ENCODE measurements around the gene CPNE4.

CPNE4 gene

DNA sequence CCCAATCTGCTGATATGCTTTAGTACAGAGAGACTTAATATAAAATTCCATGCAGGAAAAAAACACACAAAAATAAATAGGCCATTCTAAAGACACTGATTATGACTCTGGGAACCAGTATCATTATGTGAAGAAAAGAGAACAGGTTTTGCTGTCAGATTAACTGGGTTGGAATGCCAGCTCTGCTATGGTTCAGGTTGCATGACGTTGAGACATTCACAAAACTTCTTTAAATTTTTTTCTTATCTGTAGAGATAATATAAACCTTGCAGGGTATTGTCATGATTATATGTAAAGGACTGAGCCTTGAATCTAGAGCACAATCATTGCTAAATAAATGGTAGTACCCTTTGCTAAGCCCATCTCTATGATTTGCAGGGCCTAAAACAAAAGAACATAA lies 86.0 kb downstream of the CPNE4 start:
- no peaks in the 10 kb centered on the region for H3K9me3 ChIP-seq (ENCODE audit: control insufficient read depth, insufficient read depth, low read length)
- no peaks in the 10 kb centered on the region for H3K4me1 ChIP-seq (ENCODE audit: control insufficient read depth, insufficient read depth, low read length)
- no peaks in the 10 kb centered on the region for H3K36me3 ChIP-seq (ENCODE audit: control insufficient read depth, insufficient read depth, low read length)
- H3K27me3 ChIP-seq (ENCODE audit: control insufficient read depth, insufficient read depth, low read length), result no peaks in the 10 kb centered on the region
- no peak overlapping the region for H3K4me3 ChIP-seq (ENCODE audit: low read depth, low read length)
- no peak overlapping the region for H3K9ac ChIP-seq (ENCODE audit: low read depth, low read length)

- Histone ChIP-seq H3K27me3 (ENCODE audit: control insufficient read depth, insufficient read depth, low read length) (no peaks in the 10 kb centered on the region), H3K4me3 (ENCODE audit: low read depth, low read length) (no peak overlapping the region), H3K36me3 (ENCODE audit: control insufficient read depth, insufficient read depth, low read length) (no peaks in the 10 kb centered on the region), H3K4me1 (ENCODE audit: control insufficient read depth, insufficient read depth, low read length) (no peaks in the 10 kb centered on the region), H3K9ac (ENCODE audit: low read depth, low read length) (no peak overlapping the region), H3K9me3 (ENCODE audit: control insufficient read depth, insufficient read depth, low read length) (no peaks in the 10 kb centered on the region)
Measured at GRCh38 chr3:131944676-131945075, 90.1 kb downstream of the CPNE4 start.

- Histone ChIP-seq H3K9ac (ENCODE audit: low read depth, low read length) (no peak overlapping the region), H3K4me1 (ENCODE audit: control insufficient read depth, insufficient read depth, low read length) (peaks cover 4% of the 10 kb centered on the region), H3K27me3 (ENCODE audit: control insufficient read depth, insufficient read depth, low read length) (no peaks in the 10 kb centered on the region), H3K9me3 (ENCODE audit: control insufficient read depth, insufficient read depth, low read length) (no peaks in the 10 kb centered on the region), H3K4me3 (ENCODE audit: low read depth, low read length) (no peak overlapping the region), H3K36me3 (ENCODE audit: control insufficient read depth, insufficient read depth, low read length) (no peaks in the 10 kb centered on the region)
Measured at GRCh38 chr3:131933665-131934064, 101.1 kb downstream of the CPNE4 start.

DNA sequence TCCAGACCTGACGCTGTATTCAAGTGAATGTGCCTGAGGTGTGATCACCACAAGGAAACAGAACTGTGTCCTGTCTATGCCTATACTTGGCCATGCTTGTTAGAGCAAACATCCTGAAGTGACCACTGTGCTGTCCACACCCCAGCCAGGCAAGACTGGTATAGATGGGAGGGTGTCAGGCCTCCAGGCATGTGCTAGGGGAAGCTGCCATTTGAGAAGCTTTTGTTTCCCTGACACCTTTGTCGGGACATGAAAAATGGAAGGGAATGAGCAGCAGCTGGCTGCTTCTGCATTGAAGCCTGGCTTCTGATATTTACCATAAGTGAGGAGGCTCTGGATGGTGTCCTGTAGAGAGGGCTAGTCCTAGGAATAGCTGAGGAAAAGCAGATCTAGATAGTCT lies 106.2 kb downstream of the CPNE4 start:
- no peaks in the 10 kb centered on the region for H3K36me3 ChIP-seq (ENCODE audit: control insufficient read depth, insufficient read depth, low read length)
- no peak overlapping the region for H3K4me3 ChIP-seq (ENCODE audit: low read depth, low read length)
- H3K9me3 ChIP-seq (ENCODE audit: control insufficient read depth, insufficient read depth, low read length), result no peaks in the 10 kb centered on the region
- no peak overlapping the region for H3K9ac ChIP-seq (ENCODE audit: low read depth, low read length)
- peaks cover 10% of the 10 kb centered on the region for H3K4me1 ChIP-seq (ENCODE audit: control insufficient read depth, insufficient read depth, low read length)
- no peaks in the 10 kb centered on the region for H3K27me3 ChIP-seq (ENCODE audit: control insufficient read depth, insufficient read depth, low read length)

- no peaks in the 10 kb centered on the region for H3K9me3 ChIP-seq (ENCODE audit: control insufficient read depth, insufficient read depth, low read length)
- no peak overlapping the region for H3K4me3 ChIP-seq (ENCODE audit: low read depth, low read length)
- H3K9ac ChIP-seq (ENCODE audit: low read depth, low read length), result no peak overlapping the region
- no peaks in the 10 kb centered on the region for H3K36me3 ChIP-seq (ENCODE audit: control insufficient read depth, insufficient read depth, low read length)
- no peaks in the 10 kb centered on the region for H3K27me3 ChIP-seq (ENCODE audit: control insufficient read depth, insufficient read depth, low read length)
- peaks cover 10% of the 10 kb centered on the region for H3K4me1 ChIP-seq (ENCODE audit: control insufficient read depth, insufficient read depth, low read length)
Measured at GRCh38 chr3:131925571-131925970, 109.2 kb downstream of the CPNE4 start.

- Histone ChIP-seq H3K36me3 (ENCODE audit: control insufficient read depth, insufficient read depth, low read length) (no peaks in the 10 kb centered on the region), H3K4me3 (ENCODE audit: low read depth, low read length) (no peak overlapping the region)
Measured at GRCh38 chr3:131922356-131922755, 112.5 kb downstream of the CPNE4 start.

GRCh38 chr3:131917006-131917405 lies 117.8 kb downstream of the CPNE4 start:
- Histone ChIP-seq H3K27me3 (ENCODE audit: control insufficient read depth, insufficient read depth, low read length) (no peaks in the 10 kb centered on the region), H3K9me3 (ENCODE audit: control insufficient read depth, insufficient read depth, low read length) (no peaks in the 10 kb centered on the region), H3K9ac (ENCODE audit: low read depth, low read length) (no peak overlapping the region), H3K36me3 (ENCODE audit: control insufficient read depth, insufficient read depth, low read length) (no peaks in the 10 kb centered on the region), H3K4me3 (ENCODE audit: low read depth, low read length) (no peak overlapping the region), H3K4me1 (ENCODE audit: control insufficient read depth, insufficient read depth, low read length) (peaks cover 34% of the 10 kb centered on the region)

More at GRCh38 chr3:131922356-131922755, 112.5 kb downstream of the CPNE4 start:
- H3K9me3 ChIP-seq (ENCODE audit: control insufficient read depth, insufficient read depth, low read length), result no peaks in the 10 kb centered on the region
- H3K4me1 ChIP-seq (ENCODE audit: control insufficient read depth, insufficient read depth, low read length), result peaks cover 11% of the 10 kb centered on the region
- H3K9ac ChIP-seq (ENCODE audit: low read depth, low read length), result no peak overlapping the region
- no peaks in the 10 kb centered on the region for H3K27me3 ChIP-seq (ENCODE audit: control insufficient read depth, insufficient read depth, low read length)

DNA sequence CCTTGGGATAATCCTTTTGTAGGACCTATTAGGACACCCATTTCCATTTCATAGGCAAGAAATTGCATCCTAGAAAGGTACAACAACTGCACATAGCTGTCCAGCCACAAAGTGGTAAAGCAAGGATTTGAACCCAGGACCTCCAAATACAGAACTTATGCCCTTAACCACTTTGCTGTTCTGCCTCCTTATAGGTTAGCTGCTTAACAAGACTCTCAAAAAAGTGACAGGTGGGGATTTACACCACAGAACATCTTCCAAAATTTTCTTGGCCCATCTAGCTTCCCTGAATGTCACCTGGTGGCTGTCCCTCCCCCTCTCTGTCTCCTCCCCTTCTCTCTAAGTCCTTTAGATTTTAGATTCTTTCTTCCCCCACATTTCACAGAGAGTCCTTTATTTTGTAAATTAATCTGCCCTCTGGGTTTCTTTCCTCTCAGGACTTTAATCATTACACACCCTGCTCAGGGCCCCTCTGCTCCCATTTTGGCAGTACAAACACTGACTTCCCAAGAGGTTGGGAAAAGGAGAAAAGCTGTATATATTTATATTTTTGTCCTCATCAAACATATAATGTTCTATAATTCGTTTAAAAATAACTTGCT lies 120.6 kb downstream of the CPNE4 start:
- H3K27me3 ChIP-seq (ENCODE audit: control insufficient read depth, insufficient read depth, low read length), result no peaks in the 10 kb centered on the region
- H3K9me3 ChIP-seq (ENCODE audit: control insufficient read depth, insufficient read depth, low read length), result no peaks in the 10 kb centered on the region
- H3K4me1 ChIP-seq (ENCODE audit: control insufficient read depth, insufficient read depth, low read length), result peaks cover 40% of the 10 kb centered on the region
- no peak overlapping the region for H3K4me3 ChIP-seq (ENCODE audit: low read depth, low read length)
- no peaks in the 10 kb centered on the region for H3K36me3 ChIP-seq (ENCODE audit: control insufficient read depth, insufficient read depth, low read length)
- no peak overlapping the region for H3K9ac ChIP-seq (ENCODE audit: low read depth, low read length)

DNA sequence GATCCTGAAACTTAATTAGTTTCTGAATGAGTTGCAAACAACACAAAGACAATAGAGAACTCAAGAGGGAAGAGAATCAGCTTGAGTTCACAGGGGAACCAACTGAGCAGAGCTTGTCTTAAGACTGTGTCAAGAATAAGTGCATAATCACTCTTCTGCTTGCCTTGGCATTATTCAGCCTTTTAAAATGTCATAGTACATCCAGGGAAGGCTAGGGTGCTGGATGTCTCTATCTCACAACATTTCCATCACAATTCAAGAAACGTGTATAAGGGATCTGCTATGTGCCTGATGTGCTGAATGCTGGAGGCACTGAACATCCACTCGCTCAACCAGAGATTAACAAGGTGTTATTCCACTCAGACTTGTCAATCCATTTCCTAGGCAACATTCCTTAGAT lies 122.6 kb downstream of the CPNE4 start:
- Histone ChIP-seq H3K9me3 (ENCODE audit: control insufficient read depth, insufficient read depth, low read length) (no peaks in the 10 kb centered on the region), H3K9ac (ENCODE audit: low read depth, low read length) (no peak overlapping the region), H3K27me3 (ENCODE audit: control insufficient read depth, insufficient read depth, low read length) (no peaks in the 10 kb centered on the region), H3K4me3 (ENCODE audit: low read depth, low read length) (no peak overlapping the region), H3K4me1 (ENCODE audit: control insufficient read depth, insufficient read depth, low read length) (peaks cover 28% of the 10 kb centered on the region), H3K36me3 (ENCODE audit: control insufficient read depth, insufficient read depth, low read length) (no peaks in the 10 kb centered on the region)

GRCh38 chr3:131907796-131908195 lies 127.0 kb downstream of the CPNE4 start:
- Histone ChIP-seq H3K4me1 (ENCODE audit: control insufficient read depth, insufficient read depth, low read length) (peaks cover 16% of the 10 kb centered on the region), H3K27me3 (ENCODE audit: control insufficient read depth, insufficient read depth, low read length) (no peaks in the 10 kb centered on the region), H3K4me3 (ENCODE audit: low read depth, low read length) (no peak overlapping the region), H3K9me3 (ENCODE audit: control insufficient read depth, insufficient read depth, low read length) (no peaks in the 10 kb centered on the region), H3K9ac (ENCODE audit: low read depth, low read length) (no peak overlapping the region), H3K36me3 (ENCODE audit: control insufficient read depth, insufficient read depth, low read length) (no peaks in the 10 kb centered on the region)

- Histone ChIP-seq H3K27me3 (ENCODE audit: control insufficient read depth, insufficient read depth, low read length) (no peaks in the 10 kb centered on the region), H3K9ac (ENCODE audit: low read depth, low read length) (no peak overlapping the region), H3K4me1 (ENCODE audit: control insufficient read depth, insufficient read depth, low read length) (peaks cover 2% of the 10 kb centered on the region), H3K36me3 (ENCODE audit: control insufficient read depth, insufficient read depth, low read length) (no peaks in the 10 kb centered on the region), H3K4me3 (ENCODE audit: low read depth, low read length) (no peak overlapping the region), H3K9me3 (ENCODE audit: control insufficient read depth, insufficient read depth, low read length) (no peaks in the 10 kb centered on the region)
Measured at GRCh38 chr3:131903988-131904415, 130.8 kb downstream of the CPNE4 start.

DNA sequence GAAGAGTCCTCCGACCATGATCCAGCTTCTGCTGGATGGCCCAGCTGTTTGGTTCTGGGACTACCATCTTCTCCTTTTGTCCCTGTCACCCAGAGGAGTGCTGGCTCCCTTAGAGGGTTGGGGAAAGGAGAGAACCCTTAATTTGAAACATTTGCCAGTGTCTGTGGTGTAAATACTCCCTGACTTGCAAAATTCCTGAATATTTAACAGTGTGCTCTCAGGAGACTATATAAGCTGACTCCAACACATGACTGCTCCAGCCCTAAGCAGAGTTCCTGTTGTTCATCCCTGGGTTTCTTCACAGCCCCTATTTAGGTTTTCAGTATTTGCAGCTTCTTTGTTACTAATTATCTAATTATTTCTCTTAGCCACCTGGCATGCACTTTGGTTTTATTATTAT lies 133.1 kb downstream of the CPNE4 start:
- Histone ChIP-seq H3K36me3 (ENCODE audit: control insufficient read depth, insufficient read depth, low read length) (no peaks in the 10 kb centered on the region), H3K9ac (ENCODE audit: low read depth, low read length) (no peak overlapping the region), H3K9me3 (ENCODE audit: control insufficient read depth, insufficient read depth, low read length) (no peaks in the 10 kb centered on the region), H3K4me1 (ENCODE audit: control insufficient read depth, insufficient read depth, low read length) (peaks cover 2% of the 10 kb centered on the region), H3K4me3 (ENCODE audit: low read depth, low read length) (no peak overlapping the region), H3K27me3 (ENCODE audit: control insufficient read depth, insufficient read depth, low read length) (no peaks in the 10 kb centered on the region)
